BE2C (cell line): ENCODE results near the gene ADCY2.
"Not testable (repeated sequence)": the region's sequence is repeated elsewhere in the genome, so short reads cannot be mapped to it uniquely, and the experiment has no call there.

Experiments used
- DNase-seq: peaks from one replicate; pipeline ENCODE4 v3.0.0-alpha.2; 2020
- H3K27me3 ChIP-seq: fragments of 250-450 bp; sonication (Bioruptor Pico); 2 replicates; pipeline ENCODE4 v1.5.1; 2020; ENCODE audit warnings: mild to moderate bottlenecking
- H3K36me3 ChIP-seq: fragments of 250-450 bp; sonication (Bioruptor Pico); 2 replicates; pipeline ENCODE4 v1.5.1; 2020; ENCODE audit warnings: mild to moderate bottlenecking
- H3K4me1 ChIP-seq: fragments of 250-450 bp; sonication (Bioruptor Pico); 2 replicates; pipeline ENCODE4 v1.5.1; 2020
- H3K4me3 ChIP-seq: 2 replicates; pipeline ENCODE4 v1.5.1; 2011; ENCODE audit warnings: low read depth, low read length
- H3K9me3 ChIP-seq: fragments of 250-450 bp; sonication (Bioruptor Pico); 2 replicates; pipeline ENCODE4 v1.5.1; 2020
- CTCF ChIP-seq: IDR thresholded peaks from 2 replicates; pipeline ENCODE4 v1.5.1; 2012; ENCODE audit warnings: mild to moderate bottlenecking, low read depth, low read length

Gene ADCY2

GRCh38 chr5:7422316-7423106 is 26.6 kb downstream of the ADCY2 start:
- Histone ChIP-seq H3K9me3 (no peaks in the 10 kb centered on the region), H3K4me1 (no peaks in the 10 kb centered on the region), H3K4me3 (no peak overlapping the region), H3K36me3 (no peaks in the 10 kb centered on the region), H3K27me3 (no peaks in the 10 kb centered on the region)
- DNase-seq, result no peak
- no peak for TF ChIP-seq CTCF

- not testable (repeated sequence) for H3K4me3 ChIP-seq, H3K9me3 ChIP-seq, DNase-seq, H3K27me3 ChIP-seq, H3K4me1 ChIP-seq, H3K36me3 ChIP-seq
Measured at GRCh38 chr5:7423231-7423630, 27.3 kb downstream of the ADCY2 start.

GRCh38 chr5:7425830-7426229 is 29.9 kb downstream of the ADCY2 start:
- Histone ChIP-seq H3K27me3 (no peaks in the 10 kb centered on the region), H3K4me3 (no peak overlapping the region), H3K4me1 (no peaks in the 10 kb centered on the region), H3K9me3 (no peaks in the 10 kb centered on the region), H3K36me3 (no peaks in the 10 kb centered on the region)
- TF ChIP-seq CTCF, result no peak
- no peak for DNase-seq

GRCh38 chr5:7426284-7426683 is 30.3 kb downstream of the ADCY2 start:
- Histone ChIP-seq H3K27me3 (no peaks in the 10 kb centered on the region), H3K4me3 (no peak overlapping the region), H3K9me3 (no peaks in the 10 kb centered on the region), H3K36me3 (no peaks in the 10 kb centered on the region), H3K4me1 (no peaks in the 10 kb centered on the region)
- TF ChIP-seq CTCF, result no peak
- no peak for DNase-seq

GRCh38 chr5:7434914-7435313 is 39.0 kb downstream of the ADCY2 start:
- Histone ChIP-seq H3K9me3 (peaks cover 8% of the 10 kb centered on the region; the same call in 1 of the 2 replicates), H3K27me3 (no peaks in the 10 kb centered on the region), H3K4me1 (no peaks in the 10 kb centered on the region), H3K4me3 (no peak overlapping the region), H3K36me3 (no peaks in the 10 kb centered on the region)
- no peak for TF ChIP-seq CTCF
- no peak for DNase-seq

- Histone ChIP-seq H3K36me3 (no peaks in the 10 kb centered on the region), H3K4me1 (no peaks in the 10 kb centered on the region), H3K9me3 (peaks cover 8% of the 10 kb centered on the region; the same call in 1 of the 2 replicates), H3K27me3 (no peaks in the 10 kb centered on the region), H3K4me3 (no peak overlapping the region)
- no peak for DNase-seq
- TF ChIP-seq CTCF, result no peak
Measured at GRCh38 chr5:7435503-7435902, 39.6 kb downstream of the ADCY2 start.
